NB4 (cell line): ENCODE results near the gene TIAM2.

Source experiments
- DNase-seq: peaks from one replicate; pipeline ENCODE4 v3.0.0; 2010; ENCODE audit warnings: low read depth
- H3K4me3 ChIP-seq: one replicate; pipeline ENCODE4 v1.5.1; 2011; ENCODE audit warnings: mild to moderate bottlenecking, low read depth, low read length, moderate library complexity
- CTCF ChIP-seq: IDR thresholded peaks from one replicate; pipeline ENCODE4 v1.5.1; 2012; ENCODE audit warnings: low read depth, low read length
- MAX ChIP-seq: IDR thresholded peaks from 2 replicates; pipeline ENCODE4 v1.6.1; 2011; ENCODE audit warnings: low read depth, low read length
- MYC ChIP-seq: IDR thresholded peaks from 2 replicates; pipeline ENCODE4 v1.6.1; 2011; ENCODE audit warnings: low read depth, low read length
- POLR2A ChIP-seq: IDR thresholded peaks from 2 replicates; pipeline ENCODE4 v1.6.1; 2011; ENCODE audit warnings: mild to moderate bottlenecking; ENCODE audit not compliant: insufficient read length; ENCODE audit errors: extremely low read depth

Gene TIAM2

GRCh38 chr6:155041741-155042279 is 46.7 kb downstream of the TIAM2 start:
- H3K4me3 ChIP-seq = no peak overlapping the region
- no peak for DNase-seq
- TF ChIP-seq CTCF (no peak), MYC (no peak), MAX (no peak)

- H3K4me3 ChIP-seq = no peak overlapping the region
- no peak for TF ChIP-seq MAX
- TF ChIP-seq POLR2A = no peak
- TF ChIP-seq MYC = no peak
- no peak for DNase-seq
Measured at GRCh38 chr6:155042983-155043382, 47.9 kb downstream of the TIAM2 start.

GRCh38 chr6:155045561-155046404 is 50.7 kb downstream of the TIAM2 start:
- TF ChIP-seq CTCF (no peak), MAX (no peak), POLR2A (no peak), MYC (no peak)
- DNase-seq = no peak
- no peak overlapping the region for H3K4me3 ChIP-seq

- H3K4me3 ChIP-seq = no peak overlapping the region
- no peak for DNase-seq
- TF ChIP-seq MAX (no peak), POLR2A (no peak), CTCF (no peak), MYC (no peak)
Measured at GRCh38 chr6:155047523-155047922, 52.4 kb downstream of the TIAM2 start.

- TF ChIP-seq POLR2A (no peak), MAX (no peak), CTCF (no peak), MYC (no peak)
- no peak for DNase-seq
- no peak overlapping the region for H3K4me3 ChIP-seq
Measured at GRCh38 chr6:155050311-155050710, 55.2 kb downstream of the TIAM2 start.

- TF ChIP-seq MYC (no peak), CTCF (no peak), MAX (no peak), POLR2A (no peak)
- DNase-seq = no peak
- H3K4me3 ChIP-seq = no peak overlapping the region
Measured at GRCh38 chr6:155054491-155055250, 59.6 kb downstream of the TIAM2 start.
